Measurements from ENCODE around the gene MGMT. TPM values are rescaled to one million over a fixed set of nuclear protein-coding genes. Genes with fewer than 3 reads are reported as not detected.

Gene MGMT
- total RNA-seq, 4 donors from 2014 or later: 18.4 to 30.3 (median 27.9) TPM

DNA sequence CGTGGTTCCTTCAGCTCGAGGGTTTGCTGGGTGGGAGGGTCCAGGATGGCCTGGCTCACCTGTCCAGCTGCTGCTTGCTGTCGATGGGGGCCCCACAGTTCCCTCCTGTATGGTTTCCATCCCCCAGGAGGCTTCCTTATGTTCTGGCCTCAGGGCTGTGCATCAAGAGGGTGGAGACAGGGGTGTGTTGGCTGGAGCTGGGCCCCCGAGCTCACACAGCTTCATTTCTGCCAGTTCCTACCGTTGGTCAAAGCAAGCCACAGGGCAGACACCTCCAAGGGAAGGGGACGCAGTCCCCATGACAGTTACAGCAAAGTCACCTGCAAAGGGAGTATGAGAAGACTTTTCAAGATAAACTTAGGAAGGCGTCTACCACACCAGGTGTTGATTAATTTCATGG, 340.2 kb downstream of the MGMT start:
- H3K27me3 ChIP-seq: peaks cover 0 to 7% (median 0%) of the 10 kb centered on the region in 4 donors
- intact Hi-C loops (cut with DNase I): no loop called here
- H3K27ac ChIP-seq (replicated peaks in 1 of 4): no peak overlapping the region
- 90% methylated on average over 7 of the region's 7 CpGs for WGBS
- peak; percentile 85 for DNase-seq (ENCODE audit: extremely low spot score)
- H3K4me3 ChIP-seq: no peak overlapping the region
- H3K36me3 ChIP-seq: no peaks in the 10 kb centered on the region
- peaks cover 0 to 40% (median 26%) of the 10 kb centered on the region in 4 donors for H3K9me3 ChIP-seq
- TF ChIP-seq EP300 (IDR thresholded peaks at IDR 0.05) (no peak), POLR2A (IDR thresholded peaks at IDR 0.05; ENCODE audit: low read depth) (no peak), POLR2AphosphoS5 (IDR thresholded peaks at IDR 0.05) (no peak)
- TF ChIP-seq, protein P1, sequence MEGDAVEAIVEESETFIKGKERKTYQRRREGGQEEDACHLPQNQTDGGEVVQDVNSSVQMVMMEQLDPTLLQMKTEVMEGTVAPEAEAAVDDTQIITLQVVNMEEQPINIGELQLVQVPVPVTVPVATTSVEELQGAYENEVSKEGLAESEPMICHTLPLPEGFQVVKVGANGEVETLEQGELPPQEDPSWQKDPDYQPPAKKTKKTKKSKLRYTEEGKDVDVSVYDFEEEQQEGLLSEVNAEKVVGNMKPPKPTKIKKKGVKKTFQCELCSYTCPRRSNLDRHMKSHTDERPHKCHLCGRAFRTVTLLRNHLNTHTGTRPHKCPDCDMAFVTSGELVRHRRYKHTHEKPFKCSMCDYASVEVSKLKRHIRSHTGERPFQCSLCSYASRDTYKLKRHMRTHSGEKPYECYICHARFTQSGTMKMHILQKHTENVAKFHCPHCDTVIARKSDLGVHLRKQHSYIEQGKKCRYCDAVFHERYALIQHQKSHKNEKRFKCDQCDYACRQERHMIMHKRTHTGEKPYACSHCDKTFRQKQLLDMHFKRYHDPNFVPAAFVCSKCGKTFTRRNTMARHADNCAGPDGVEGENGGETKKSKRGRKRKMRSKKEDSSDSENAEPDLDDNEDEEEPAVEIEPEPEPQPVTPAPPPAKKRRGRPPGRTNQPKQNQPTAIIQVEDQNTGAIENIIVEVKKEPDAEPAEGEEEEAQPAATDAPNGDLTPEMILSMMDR (IDR thresholded peaks at IDR 0.05): no peak
- H3K4me1 ChIP-seq: no peaks in the 10 kb centered on the region

DNA sequence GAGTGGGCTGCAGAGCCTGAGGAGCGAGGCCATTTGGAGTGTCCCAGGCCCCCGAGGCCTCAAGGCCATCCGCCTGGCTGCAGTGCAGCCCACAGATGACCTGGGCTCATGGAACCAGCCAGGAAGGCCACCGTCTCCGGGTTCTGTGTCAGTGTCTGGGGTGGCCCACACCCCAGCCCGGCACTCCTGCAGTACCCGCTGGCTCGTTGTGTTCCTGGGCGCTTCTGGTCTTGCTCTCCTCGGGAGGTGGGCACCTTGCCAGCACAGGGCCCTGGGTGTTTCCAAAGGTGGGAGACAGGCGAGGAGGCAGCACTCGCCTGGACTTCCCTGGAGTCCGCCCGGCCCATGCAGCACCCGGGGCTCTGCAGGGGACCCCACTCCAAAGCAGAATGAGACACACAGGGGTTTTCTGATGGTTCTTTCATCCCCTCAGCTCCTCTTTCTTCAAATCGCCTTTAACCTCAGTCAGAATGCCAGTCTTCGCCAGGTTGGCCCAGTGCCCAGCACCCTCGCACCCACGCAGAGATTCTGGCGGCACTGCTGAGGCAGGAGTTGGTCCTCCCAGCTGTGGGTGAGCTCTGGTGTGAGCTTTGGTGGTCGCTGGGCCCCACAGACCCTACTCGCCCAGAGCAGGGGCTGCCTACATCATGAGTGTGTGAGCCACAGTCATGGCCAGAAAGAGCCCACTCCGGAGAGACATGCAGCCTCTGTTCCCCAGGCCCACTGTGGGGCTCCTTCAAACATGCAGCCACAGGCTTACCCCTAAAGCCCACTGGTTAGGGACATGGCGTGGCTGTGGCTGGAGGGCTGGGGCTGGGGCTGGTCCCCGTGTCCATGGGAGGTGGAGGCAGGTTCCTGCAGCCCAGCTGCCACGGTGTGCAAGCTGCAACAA, 341.3 kb downstream of the MGMT start:
- H3K4me3 ChIP-seq: no peak overlapping the region
- peaks cover 0 to 16% (median 0%) of the 10 kb centered on the region in 4 donors for H3K27me3 ChIP-seq
- peak; percentile 78 for DNase-seq (ENCODE audit: extremely low spot score)
- no peak overlapping the region for H3K27ac ChIP-seq (replicated peaks in 1 of 4)
- 84% methylated on average over 25 of the region's 26 CpGs for WGBS
- intact Hi-C loops (cut with DNase I): no loop called here
- H3K36me3 ChIP-seq: no peaks in the 10 kb centered on the region
- TF ChIP-seq POLR2AphosphoS5 (IDR thresholded peaks at IDR 0.05) (no peak), POLR2A (IDR thresholded peaks at IDR 0.05; ENCODE audit: low read depth) (no peak), EP300 (IDR thresholded peaks at IDR 0.05) (no peak)
- TF ChIP-seq, protein P1 (IDR thresholded peaks at IDR 0.05): no peak
- no peaks in the 10 kb centered on the region for H3K4me1 ChIP-seq
- peaks cover 0 to 29% (median 18%) of the 10 kb centered on the region in 4 donors for H3K9me3 ChIP-seq

DNA sequence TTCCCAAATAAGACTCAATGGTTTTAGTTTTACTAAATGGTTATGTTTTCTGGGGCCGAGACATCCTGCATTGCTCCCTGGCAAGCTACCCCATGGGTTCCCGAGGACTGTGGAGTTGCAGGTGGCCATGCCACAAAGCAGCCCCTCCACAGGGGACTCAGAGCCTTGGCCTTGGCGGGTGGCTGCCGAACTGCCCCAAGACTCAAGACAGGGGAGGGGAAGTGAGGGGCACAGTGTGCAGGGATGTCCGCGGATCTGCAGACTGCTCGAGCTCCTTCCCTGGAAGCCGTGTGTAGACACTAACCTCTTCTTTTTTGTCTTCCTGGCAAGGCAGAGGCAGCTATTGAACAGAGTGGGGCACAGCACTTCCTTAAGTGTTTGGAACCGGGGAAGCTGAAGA, 342.4 kb downstream of the MGMT start:
- WGBS: 83% methylated on average over 7 of the region's 9 CpGs
- intact Hi-C loops (cut with DNase I): no loop called here

DNA sequence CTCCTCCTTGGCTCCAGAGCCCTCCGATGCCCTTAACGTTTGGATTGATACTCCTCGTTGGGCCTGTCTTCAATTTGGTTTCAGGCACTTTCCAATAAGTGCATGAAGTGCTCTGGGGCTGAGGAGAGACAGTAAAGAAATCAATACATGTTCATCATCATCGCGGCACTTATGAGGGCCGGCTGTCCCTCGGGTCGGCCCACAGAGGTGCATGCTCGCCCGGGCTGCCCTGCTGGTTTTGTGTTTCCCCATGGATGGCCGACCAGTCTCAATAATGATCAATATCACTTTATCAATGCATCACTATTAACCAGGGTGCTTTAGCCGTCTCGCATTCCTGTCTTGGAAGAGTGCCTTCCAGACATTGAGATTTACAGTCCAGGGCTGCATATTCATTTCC, 342.8 kb downstream of the MGMT start:
- 88% methylated on average over 13 of the region's 13 CpGs for WGBS
- no peaks in the 10 kb centered on the region for H3K36me3 ChIP-seq
- H3K9me3 ChIP-seq: peaks cover 0 to 28% (median 13%) of the 10 kb centered on the region in 4 donors
- TF ChIP-seq POLR2A (IDR thresholded peaks at IDR 0.05; ENCODE audit: low read depth): no peak
- no peak for TF ChIP-seq EP300 (IDR thresholded peaks at IDR 0.05)
- no peak for TF ChIP-seq POLR2AphosphoS5 (IDR thresholded peaks at IDR 0.05)
- H3K4me1 ChIP-seq: no peaks in the 10 kb centered on the region
- DNase-seq (ENCODE audit: extremely low spot score): no peak
- H3K4me3 ChIP-seq: no peak overlapping the region
- intact Hi-C loops (cut with DNase I): no loop called here
- peaks cover 0 to 16% (median 0%) of the 10 kb centered on the region in 4 donors for H3K27me3 ChIP-seq
- no peak overlapping the region for H3K27ac ChIP-seq (replicated peaks in 1 of 4)

More for the DNA sequence above, 342.4 kb downstream of the MGMT start:
- H3K4me3 ChIP-seq: no peak overlapping the region
- no peaks in the 10 kb centered on the region for H3K4me1 ChIP-seq
- peaks cover 0 to 16% (median 0%) of the 10 kb centered on the region in 4 donors for H3K27me3 ChIP-seq
- peaks cover 0 to 28% (median 14%) of the 10 kb centered on the region in 4 donors for H3K9me3 ChIP-seq
- no peak overlapping the region for H3K27ac ChIP-seq (replicated peaks in 1 of 4)
- H3K36me3 ChIP-seq: no peaks in the 10 kb centered on the region
- peak; percentile 37 for DNase-seq (ENCODE audit: extremely low spot score)
- TF ChIP-seq POLR2A (IDR thresholded peaks at IDR 0.05; ENCODE audit: low read depth): no peak
- TF ChIP-seq, protein P1 (IDR thresholded peaks at IDR 0.05): no peak
- TF ChIP-seq EP300 (IDR thresholded peaks at IDR 0.05): no peak

DNA sequence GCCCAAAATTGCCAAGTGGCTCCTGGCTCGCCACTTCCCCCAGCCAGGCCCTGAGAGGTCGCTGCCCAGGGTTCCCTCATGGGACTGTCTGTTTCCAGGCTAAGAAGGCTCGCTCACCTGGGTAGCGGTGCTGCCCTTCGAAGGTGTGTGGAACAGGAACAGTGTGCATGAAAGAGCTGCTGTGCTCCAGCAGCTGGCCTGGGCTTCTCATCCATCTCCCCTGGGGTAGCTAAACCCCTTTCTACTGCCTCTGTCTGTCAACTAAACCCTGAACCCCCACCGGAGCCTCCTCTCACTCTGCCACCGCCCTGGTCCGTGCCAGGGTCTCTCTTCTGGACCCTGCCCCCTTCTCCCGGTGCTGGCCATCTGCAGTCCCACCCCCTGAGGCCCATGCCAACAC, 344.2 kb downstream of the MGMT start:
- Histone ChIP-seq H3K27me3 (peaks cover 0 to 27% (median 0%) of the 10 kb centered on the region in 4 donors), H3K27ac (replicated peaks in 1 of 4) (no peak overlapping the region), H3K4me3 (no peak overlapping the region), H3K36me3 (no peaks in the 10 kb centered on the region), H3K4me1 (no peaks in the 10 kb centered on the region), H3K9me3 (peaks cover 0 to 14% (median 3%) of the 10 kb centered on the region in 4 donors)
- DNase-seq (ENCODE audit: extremely low spot score): no peak
- intact Hi-C loops (cut with DNase I): no loop called here
- 76% methylated on average over 6 of the region's 9 CpGs for WGBS
- no peak for TF ChIP-seq POLR2AphosphoS5 (IDR thresholded peaks at IDR 0.05)
- no peak for TF ChIP-seq POLR2A (IDR thresholded peaks at IDR 0.05; ENCODE audit: low read depth)
- no peak for TF ChIP-seq EP300 (IDR thresholded peaks at IDR 0.05)
- TF ChIP-seq, protein P1 (IDR thresholded peaks at IDR 0.05): no peak
